NB4 (cell line): ENCODE results near the gene FUT7.

Experiments used
- CTCF ChIP-seq: IDR thresholded peaks from one replicate; pipeline ENCODE4 v1.5.1; 2012; ENCODE audit warnings: low read depth, low read length
- POLR2A ChIP-seq: IDR thresholded peaks from 2 replicates; pipeline ENCODE4 v1.6.1; 2011; ENCODE audit warnings: mild to moderate bottlenecking; ENCODE audit not compliant: insufficient read length; ENCODE audit errors: extremely low read depth

GRCh38 chr9:137015976-137016375, 15.9 kb downstream of the FUT7 start:
- TF ChIP-seq POLR2A (no peak), CTCF (no peak)
